H1 (cell line): ENCODE data around the gene ACACA. TPM values are rescaled to one million over a fixed set of nuclear protein-coding genes. Genes with fewer than 3 reads are reported as not detected.

ENCODE experiments used
- CTCF ChIA-PET: fragments of 300-600 bp; sonication (Branson Sonifier 250); formaldehyde crosslinking; loops from one replicate; lab custom pipeline; 2021; ENCODE audit not compliant: partially characterized antibody; lab: Charles Lee
- POLR2A ChIA-PET: fragments of 300-600 bp; sonication (Branson Sonifier 250); formaldehyde crosslinking; loops from one replicate; lab custom pipeline; 2021; ENCODE audit warnings: inconsistent platforms; ENCODE audit not compliant: partially characterized antibody; lab: Charles Lee
- DNase-seq, 2 experiments: peaks; one replicate each; pipeline versions ENCODE4 v3.0.0 to v3.0.0-alpha.2; 2010 to 2022; ENCODE audit warnings: low spot score in 2 of 2, low read depth in 1 of 2, mixed read lengths in 1 of 2
- FAIRE-seq: peaks from 2 replicates; lab custom pipeline; 2011; peaks lifted over from hg19 to GRCh38; lab: Jason Lieb, UNC
- H2AFZ ChIP-seq: 2 replicates; pipeline ENCODE4 v1.8.1; 2012; ENCODE audit warnings: low read length, inconsistent platforms
- H2AK5ac ChIP-seq: 2 replicates; pipeline ENCODE4 v1.6.1; 2013; ENCODE audit warnings: low read depth, low read length
- H2BK120ac ChIP-seq: replicated peaks from 2 replicates; pipeline ENCODE3; 2013; ENCODE audit warnings: low read depth, low read length, inconsistent platforms
- H2BK12ac ChIP-seq: 2 replicates; pipeline ENCODE4 v1.6.1; 2013; ENCODE audit warnings: low read depth, low read length
- H2BK15ac ChIP-seq: 2 replicates; pipeline ENCODE4 v1.6.1; 2013; ENCODE audit warnings: low read length
- H2BK20ac ChIP-seq: 2 replicates; pipeline ENCODE4 v1.6.1; 2013; ENCODE audit warnings: low read length
- H2BK5ac ChIP-seq: 2 replicates; pipeline ENCODE4 v1.6.1; 2013; ENCODE audit warnings: low read depth, low read length
- H3K14ac ChIP-seq: 2 replicates; pipeline ENCODE4 v1.6.1; 2013; ENCODE audit warnings: inconsistent platforms; ENCODE audit not compliant: insufficient read length
- H3K18ac ChIP-seq: 2 replicates; pipeline ENCODE4 v1.6.1; 2013; ENCODE audit warnings: low read length; ENCODE audit errors: extremely low read depth
- H3K23ac ChIP-seq: 2 replicates; pipeline ENCODE4 v1.6.1; 2013; ENCODE audit warnings: inconsistent platforms; ENCODE audit not compliant: insufficient read length
- H3K23me2 ChIP-seq: 2 replicates; pipeline ENCODE4 v1.6.1; 2013; ENCODE audit warnings: low read depth, low read length
- H3K27ac ChIP-seq: 2 replicates; pipeline ENCODE4 v1.6.1; 2011; ENCODE audit warnings: low read depth, low read length, inconsistent platforms
- H3K27me3 ChIP-seq, 4 experiments: replicated peaks in 1 of 4; 1 replicate in 1 of 4; 2 replicates in 3 of 4; pipeline versions ENCODE4 v1.6.1 to v1.8.1; 2011 to 2013; ENCODE audit warnings: low read length in 3 of 4, mild to moderate bottlenecking in 3 of 4, inconsistent platforms in 2 of 4, mixed read lengths in 2 of 4, moderate library complexity in 1 of 4; ENCODE audit not compliant: control insufficient read depth in 3 of 4, insufficient read depth in 3 of 4; ENCODE audit errors: extremely low read depth in 1 of 4
- H3K36me3 ChIP-seq, 4 experiments: 2 replicates each; pipeline versions ENCODE4 v1.6.1 to v1.8.1; 2011 to 2013; ENCODE audit warnings: mild to moderate bottlenecking in 4 of 4, low read length in 3 of 4, moderate library complexity in 2 of 4, control low read depth in 1 of 4, inconsistent platforms in 1 of 4; ENCODE audit not compliant: insufficient read depth in 4 of 4, control insufficient read depth in 2 of 4
- H3K4ac ChIP-seq: replicated peaks from 2 replicates; pipeline ENCODE3; 2013; ENCODE audit warnings: low read length, low read depth, mixed read lengths, inconsistent platforms; ENCODE audit not compliant: insufficient read length
- H3K4me1 ChIP-seq, 4 experiments: replicated peaks in 1 of 4; 1 replicate in 1 of 4; 2 replicates in 3 of 4; pipeline versions ENCODE4 v1.6.1 to v1.8.1; 2011 to 2013; ENCODE audit warnings: low read length in 3 of 4, inconsistent platforms in 2 of 4, mixed read lengths in 1 of 4; ENCODE audit not compliant: insufficient read depth in 4 of 4, control insufficient read depth in 3 of 4
- H3K4me2 ChIP-seq, 2 experiments: 2 replicates each; pipeline versions ENCODE4 v1.6.1 to v1.8.1; 2011 to 2013; ENCODE audit warnings: low read depth in 2 of 2, low read length in 2 of 2, control low read depth in 1 of 2, inconsistent platforms in 1 of 2, mild to moderate bottlenecking in 1 of 2; ENCODE audit not compliant: insufficient read depth in 1 of 2
- H3K4me3 ChIP-seq, 4 experiments: fragments of 200-600, 300-600 bp in 1 of 4; sonication (generic), shearing (Covaris generic), sonication (Bioruptor Twin) in 1 of 4; 2 replicates each; pipeline versions ENCODE4 v1.5.1 to v1.8.1; 2011 to 2016; ENCODE audit warnings: low read length in 4 of 4, low read depth in 3 of 4, control low read depth in 2 of 4, inconsistent platforms in 2 of 4, mild to moderate bottlenecking in 2 of 4, mixed read lengths in 1 of 4, moderate library complexity in 1 of 4; ENCODE audit not compliant: insufficient read depth in 2 of 4; ENCODE audit errors: extremely low read depth in 1 of 4
- H3K56ac ChIP-seq: replicated peaks from 2 replicates; pipeline ENCODE3; 2013; ENCODE audit warnings: low read depth, mild to moderate bottlenecking, mixed read lengths, low read length, inconsistent platforms; ENCODE audit not compliant: insufficient read length
- H3K79me1 ChIP-seq: 2 replicates; pipeline ENCODE4 v1.6.1; 2013; ENCODE audit warnings: low read depth, low read length, control low read depth
- H3K79me2 ChIP-seq, 2 experiments: 2 replicates each; pipeline versions ENCODE4 v1.6.1 to v1.8.1; 2012 to 2013; ENCODE audit warnings: low read length in 2 of 2, mild to moderate bottlenecking in 2 of 2, inconsistent platforms in 1 of 2; ENCODE audit not compliant: insufficient read depth in 2 of 2, control insufficient read depth in 1 of 2
- H3K9ac ChIP-seq, 4 experiments: replicated peaks in 1 of 4; 1 replicate in 1 of 4; 2 replicates in 3 of 4; pipeline versions ENCODE4 v1.6.1 to v1.8.1; 2011 to 2013; ENCODE audit warnings: low read depth in 3 of 4, low read length in 3 of 4, control low read depth in 2 of 4, mild to moderate bottlenecking in 2 of 4, moderate library complexity in 2 of 4, inconsistent platforms in 1 of 4; ENCODE audit errors: extremely low read depth in 1 of 4
- H3K9me3 ChIP-seq, 2 experiments: 2 replicates each; pipeline versions ENCODE4 v1.6.1 to v1.8.1; 2012 to 2013; ENCODE audit warnings: mild to moderate bottlenecking in 2 of 2, moderate library complexity in 2 of 2, control low read depth in 1 of 2, inconsistent platforms in 1 of 2, low read depth in 1 of 2, low read length in 1 of 2, mixed read lengths in 1 of 2; ENCODE audit not compliant: insufficient read depth in 2 of 2
- H4K20me1 ChIP-seq, 2 experiments: replicated peaks in 1 of 2; 2 replicates each; pipeline versions ENCODE3 to v1.8.1; 2011 to 2013; ENCODE audit warnings: inconsistent platforms in 2 of 2, low read length in 2 of 2, mild to moderate bottlenecking in 1 of 2; ENCODE audit not compliant: insufficient read depth in 2 of 2, control insufficient read depth in 1 of 2
- H4K5ac ChIP-seq: 2 replicates; pipeline ENCODE4 v1.6.1; 2013; ENCODE audit warnings: low read length, low read depth, mixed read lengths, inconsistent platforms; ENCODE audit not compliant: insufficient read length
- H4K8ac ChIP-seq: 2 replicates; pipeline ENCODE4 v1.8.0; 2013; ENCODE audit warnings: mild to moderate bottlenecking, moderate library complexity, low read length, inconsistent platforms; ENCODE audit not compliant: insufficient read depth; ENCODE audit errors: extremely low read depth
- H4K91ac ChIP-seq: replicated peaks from 2 replicates; pipeline ENCODE3; 2013; ENCODE audit warnings: low read length, mixed read lengths, inconsistent platforms; ENCODE audit not compliant: insufficient read length
- CBX8 ChIP-seq: fragments of 300-800, 300-1000 bp; sonication (generic); IDR thresholded peaks from 2 replicates; pipeline ENCODE4 v1.7.1; 2016; ENCODE audit warnings: low read depth, low read length, borderline replicate concordance
- polyA plus RNA-seq, 7 experiments: library from polyadenylated mRNA; depleted of rRNA in 3 of 7; stranded (reverse) in 5 of 7; unstranded in 2 of 7; fragments of >200 nt in 5 of 7; fragments of 200-250 nt in 2 of 7; gene quantifications; 1 replicate in 5 of 7; 2 replicates in 1 of 7; 4 replicates in 1 of 7; pipeline versions ENCODE4 v1.2.1 to v1.2.3, GENCODE V29; 2011 to 2013; ENCODE audit warnings: missing spikeins in 2 of 7, mixed read lengths in 2 of 7
- total RNA-seq: library from RNA; stranded (reverse); fragmentation: NEBNext Ultra II Directional; extraction: Animal tissue kit (Norgen Biotek cat#: 25700); gene quantifications from 2 replicates; pipeline ENCODE4 v1.2.1, GENCODE V29; 2021

The ACACA gene
- total and polyA plus RNA-seq, 2 of the 8 experiments (the other 6 are each of a cell fraction or from before 2014, with no cell fraction given), result 74.0 to 160 TPM

DNA sequence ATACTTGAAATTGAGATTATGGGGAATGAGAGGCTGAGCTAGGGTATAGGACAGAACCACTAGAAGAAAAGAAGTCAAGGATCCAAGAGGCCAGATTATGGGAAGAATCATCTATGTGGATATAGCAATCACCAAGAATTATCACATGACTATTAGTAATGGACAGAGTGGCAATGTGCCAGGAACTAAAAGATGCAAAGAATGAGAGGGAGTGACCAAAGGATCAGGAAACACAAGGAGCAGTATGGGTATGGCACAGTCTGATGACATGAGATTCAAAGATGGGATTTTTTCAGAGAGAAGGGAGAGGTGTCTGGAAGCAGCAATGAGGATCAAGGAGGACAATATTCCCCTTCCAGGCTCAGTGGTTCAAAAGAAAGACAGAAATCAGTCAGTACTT lies 245.7 kb downstream of the ACACA start:
- no peak for FAIRE-seq
- Histone ChIP-seq H4K20me1 (no peaks in the 10 kb centered on the region), H3K79me2 (no peaks in the 10 kb centered on the region), H2AFZ (no peak overlapping the region), H3K23ac (no peak overlapping the region), H2BK120ac (no peak overlapping the region), H3K4me1 (peaks cover 0 to 2% (median 0%) of the 10 kb centered on the region in 4 experiments; a peak in 1 of 7 replicates), H2AK5ac (no peak overlapping the region), H2BK15ac (no peak overlapping the region), H3K9me3 (no peaks in the 10 kb centered on the region), H3K56ac (no peak overlapping the region), H3K79me1 (no peaks in the 10 kb centered on the region), H3K18ac (no peak overlapping the region), H2BK12ac (no peak overlapping the region), H3K9ac (no peak overlapping the region), H3K14ac (no peak overlapping the region), H4K5ac (no peak overlapping the region), H3K23me2 (no peaks in the 10 kb centered on the region; the same call in 1 of the 2 replicates), H4K91ac (no peak overlapping the region), H2BK20ac (no peak overlapping the region), H3K27me3 (no peaks in the 10 kb centered on the region), H3K27ac (no peak overlapping the region), H3K4me3 (no peak overlapping the region), H4K8ac (no peak overlapping the region), H3K4me2 (no peak overlapping the region), H3K4ac (no peak overlapping the region), H3K36me3 (peaks cover 0 to 27% (median 9%) of the 10 kb centered on the region in 4 experiments; a peak in 5 of 8 replicates), H2BK5ac (no peak overlapping the region)
- TF ChIP-seq CBX8, result no peak
- no peak for DNase-seq
- POLR2A ChIA-PET, result no interaction called here
- CTCF ChIA-PET, result no interaction called here
